ENCODE measurements around the gene GSE1.

GSE1 gene

DNA sequence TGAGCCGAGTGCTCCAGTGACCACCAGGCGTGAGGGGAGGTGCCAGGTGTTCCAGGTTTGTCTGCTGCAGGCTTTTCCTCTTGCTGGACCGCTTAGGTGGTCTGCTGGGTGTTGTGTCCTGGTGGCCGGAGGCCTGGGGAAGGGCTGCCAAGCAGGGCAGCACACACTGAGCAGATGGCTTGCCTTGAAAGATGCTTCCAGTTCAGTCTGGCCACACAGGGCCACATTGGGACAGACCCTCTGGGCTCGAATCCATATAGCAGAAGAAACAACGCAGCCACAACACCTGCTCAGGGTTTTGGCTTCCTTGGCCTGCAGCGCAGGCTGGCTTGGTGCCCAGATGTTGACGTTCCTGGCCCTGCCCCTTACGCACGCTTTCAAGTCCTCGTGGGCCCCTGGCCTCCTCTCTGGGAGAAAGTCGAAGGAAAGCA lies 50.8 kb downstream of the GSE1 start:
- no peak overlapping the region for H3K4me3 ChIP-seq
- TF ChIP-seq CTCF (IDR thresholded peaks at IDR 0.05), result no peak
- no peaks in the 10 kb centered on the region for H3K27me3 ChIP-seq
- H3K36me3 ChIP-seq, result peaks cover 65 to 90% (median 84%) of the 10 kb centered on the region in 3 donors
- no peaks in the 10 kb centered on the region for H3K4me1 ChIP-seq
- intact Hi-C loops (cut with DNase I; ENCODE audit: low total_unique reads), result no loop called here
- no peak for DNase-seq
- H3K9me3 ChIP-seq, result no peaks in the 10 kb centered on the region
- no peak overlapping the region for H3K27ac ChIP-seq

DNA sequence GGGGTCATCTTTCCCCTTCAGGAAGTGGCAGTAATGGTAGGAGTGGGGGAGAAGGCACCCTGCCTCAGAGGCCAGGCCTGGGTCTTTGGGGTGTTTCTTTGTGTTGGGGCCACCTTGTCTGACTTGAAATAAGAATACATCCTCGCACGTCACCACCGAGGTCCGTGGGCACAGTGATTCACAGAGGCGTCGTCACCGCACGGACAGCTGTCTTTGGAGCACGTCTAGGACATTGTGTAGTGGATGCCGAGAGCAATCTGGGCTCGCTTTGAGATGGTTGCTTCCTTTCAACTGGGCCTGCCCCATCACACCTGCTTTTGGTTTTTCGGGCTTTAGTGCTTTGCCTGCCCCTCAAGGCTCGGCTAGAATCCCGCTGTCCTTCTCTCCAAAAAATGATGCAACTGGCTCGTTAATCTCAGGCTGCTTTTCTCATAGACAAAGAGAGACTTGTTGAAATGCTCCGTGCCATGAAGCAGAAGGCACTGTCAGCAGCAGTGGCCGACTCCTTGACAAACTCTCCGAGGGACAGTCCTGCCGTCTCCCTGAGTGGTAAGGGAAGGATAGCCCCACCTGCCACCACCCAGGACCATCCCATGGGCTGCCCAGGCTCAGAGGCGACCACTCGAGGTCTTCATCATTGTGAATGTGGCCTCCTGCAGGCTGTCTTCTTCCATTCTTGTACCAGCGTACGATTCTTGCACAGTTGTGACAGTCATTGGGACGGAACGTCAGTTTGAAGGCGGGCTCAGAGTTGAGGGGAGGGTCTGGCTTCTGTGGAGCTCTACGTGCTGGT lies 51.7 kb downstream of the GSE1 start:
- peaks cover 72 to 90% (median 87%) of the 10 kb centered on the region in 3 donors for H3K36me3 ChIP-seq
- TF ChIP-seq CTCF (IDR thresholded peaks at IDR 0.05), result no peak
- no peak for DNase-seq

GRCh38 chr16:85665373-85665740 lies 52.2 kb downstream of the GSE1 start:
- no peak for DNase-seq

More for the DNA sequence above, 51.7 kb downstream of the GSE1 start:
- intact Hi-C loops (cut with DNase I; ENCODE audit: low total_unique reads), result no loop called here
- Histone ChIP-seq H3K4me1 (no peaks in the 10 kb centered on the region), H3K4me3 (no peak overlapping the region), H3K27ac (no peak overlapping the region), H3K27me3 (no peaks in the 10 kb centered on the region), H3K9me3 (no peaks in the 10 kb centered on the region)

DNA sequence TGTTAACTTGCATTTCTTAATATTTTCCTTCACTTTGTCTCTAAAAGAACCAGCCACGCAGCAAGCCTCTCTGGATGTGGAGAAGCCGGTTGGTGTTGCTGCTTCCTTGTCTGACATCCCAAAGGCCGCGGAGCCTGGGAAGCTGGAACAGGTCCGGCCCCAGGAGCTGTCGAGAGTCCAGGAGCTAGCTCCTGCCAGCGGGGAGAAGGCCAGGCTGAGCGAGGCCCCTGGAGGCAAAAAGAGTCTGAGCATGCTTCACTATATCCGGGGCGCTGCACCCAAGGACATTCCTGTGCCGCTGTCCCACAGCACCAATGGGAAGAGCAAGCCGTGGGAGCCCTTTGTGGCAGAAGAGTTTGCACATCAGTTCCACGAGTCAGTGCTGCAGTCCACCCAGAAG lies 52.8 kb downstream of the GSE1 start:
- H3K36me3 ChIP-seq, result peaks cover 80 to 100% (median 98%) of the 10 kb centered on the region in 3 donors
- intact Hi-C loops (cut with DNase I; ENCODE audit: low total_unique reads), result no loop called here

More at GRCh38 chr16:85665373-85665740, 52.2 kb downstream of the GSE1 start:
- peaks cover 75 to 96% (median 93%) of the 10 kb centered on the region in 3 donors for H3K36me3 ChIP-seq
- H3K27me3 ChIP-seq, result no peaks in the 10 kb centered on the region
- H3K4me3 ChIP-seq, result no peak overlapping the region
- intact Hi-C loops (cut with DNase I; ENCODE audit: low total_unique reads), result no loop called here
- TF ChIP-seq CTCF (IDR thresholded peaks at IDR 0.05), result no peak
- H3K9me3 ChIP-seq, result no peaks in the 10 kb centered on the region
- H3K4me1 ChIP-seq, result no peaks in the 10 kb centered on the region
- H3K27ac ChIP-seq, result no peak overlapping the region

DNA sequence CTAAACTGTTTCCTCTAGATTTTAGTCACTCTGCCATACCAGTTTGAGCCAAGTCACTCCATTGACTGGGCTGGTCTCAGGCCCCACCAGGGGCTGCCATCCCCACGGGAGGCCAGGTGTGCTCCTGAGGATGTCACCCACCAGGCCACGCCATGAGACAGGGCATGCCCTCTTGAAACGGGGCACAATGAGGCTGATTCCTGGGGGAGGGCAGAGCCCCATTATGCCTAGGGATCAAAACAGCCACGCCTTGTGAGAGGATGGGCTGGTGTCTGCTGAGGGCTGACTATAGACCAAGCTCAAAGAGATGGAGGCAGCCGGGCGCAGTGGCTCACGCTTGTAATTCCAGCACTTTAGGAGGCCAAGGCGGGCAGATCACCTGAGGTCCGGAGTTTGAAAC lies 54.1 kb downstream of the GSE1 start:
- Histone ChIP-seq H3K4me3 (no peak overlapping the region), H3K4me1 (no peaks in the 10 kb centered on the region), H3K27me3 (no peaks in the 10 kb centered on the region), H3K27ac (no peak overlapping the region), H3K36me3 (peaks cover 79 to 100% (median 96%) of the 10 kb centered on the region in 3 donors), H3K9me3 (no peaks in the 10 kb centered on the region)
- DNase-seq, result no peak
- no peak for TF ChIP-seq CTCF (IDR thresholded peaks at IDR 0.05)
- intact Hi-C loops (cut with DNase I; ENCODE audit: low total_unique reads), result no loop called here

More for the DNA sequence above, 52.8 kb downstream of the GSE1 start:
- no peak overlapping the region for H3K27ac ChIP-seq
- DNase-seq, result no peak
- no peak for TF ChIP-seq CTCF (IDR thresholded peaks at IDR 0.05)
- no peak overlapping the region for H3K4me3 ChIP-seq
- H3K27me3 ChIP-seq, result no peaks in the 10 kb centered on the region
- H3K4me1 ChIP-seq, result no peaks in the 10 kb centered on the region
- no peaks in the 10 kb centered on the region for H3K9me3 ChIP-seq
